GM12878 (cell line): ENCODE measurements around the gene PPP3CB. TPM values are rescaled to one million over a fixed set of nuclear protein-coding genes. Genes with fewer than 3 reads are reported as not detected.
A peak's percentile ranks its signal among the peaks of the same experiment; 100 is the strongest.

Source experiments
- ATF7 ChIP-seq: fragments of 450-650 bp; IDR thresholded peaks from 2 replicates; pipeline ENCODE4 v1.6.1; 2016; ENCODE audit warnings: low read depth, mild to moderate bottlenecking
- BHLHE40 ChIP-seq, 2 experiments: fragments of 450-650 bp in 1 of 2; IDR thresholded peaks; 2 replicates each; pipeline ENCODE4 v1.6.1; 2011 to 2017; ENCODE audit warnings: low read depth in 2 of 2, borderline replicate concordance in 1 of 2, improper control_type of control experiment in 1 of 2, low read length in 1 of 2, mild to moderate bottlenecking in 1 of 2
- CBX3 ChIP-seq: fragments of 200-600 bp; sonication (generic); IDR thresholded peaks from 2 replicates; pipeline ENCODE4 v1.6.1; 2016; ENCODE audit warnings: low read depth, borderline replicate concordance
- CHD4 ChIP-seq: fragments of 200-600 bp; sonication (generic); IDR thresholded peaks from 2 replicates; pipeline ENCODE4 v1.6.1; 2016; ENCODE audit warnings: mild to moderate bottlenecking
- FOXM1 ChIP-seq: IDR thresholded peaks from 2 replicates; pipeline ENCODE4 v1.6.1; 2012; ENCODE audit warnings: low read depth, mild to moderate bottlenecking, inconsistent platforms, low read length, moderate library complexity
- HCFC1 ChIP-seq: fragments of 150-350 bp; IDR thresholded peaks from 2 replicates; pipeline ENCODE4 v1.6.1; 2014; ENCODE audit warnings: low read length
- HDGF ChIP-seq: fragments of 450-650 bp; IDR thresholded peaks from 2 replicates; pipeline ENCODE4 v1.6.1; 2016; ENCODE audit warnings: antibody characterized with exemption
- JUND ChIP-seq: IDR thresholded peaks from 2 replicates; pipeline ENCODE4 v1.6.1; 2012; ENCODE audit warnings: low read depth, mild to moderate bottlenecking, low read length, improper control_type of control experiment, moderate library complexity
- MTA2 ChIP-seq: fragments of 450-650 bp; IDR thresholded peaks from 2 replicates; pipeline ENCODE4 v1.6.1; 2016; ENCODE audit warnings: low read depth, mild to moderate bottlenecking, moderate library complexity
- MYB ChIP-seq: fragments of 150-350 bp; IDR thresholded peaks from 2 replicates; pipeline ENCODE4 v1.6.1; 2014; ENCODE audit warnings: mild to moderate bottlenecking, low read depth, low read length, borderline replicate concordance
- NFIC ChIP-seq: IDR thresholded peaks from 2 replicates; pipeline ENCODE4 v1.6.1; 2012; ENCODE audit warnings: low read depth, mild to moderate bottlenecking, inconsistent platforms, low read length, moderate library complexity
- NR2C1 ChIP-seq: fragments of 450-650 bp; IDR thresholded peaks from 2 replicates; pipeline ENCODE4 v1.6.1; 2017; ENCODE audit warnings: antibody characterized with exemption, mild to moderate bottlenecking, moderate library complexity
- POLR2AphosphoS5 ChIP-seq: IDR thresholded peaks from 2 replicates; pipeline ENCODE4 v1.6.1; 2011; ENCODE audit warnings: mild to moderate bottlenecking, low read length, inconsistent platforms
- RB1 ChIP-seq: fragments of 450-650 bp; formaldehyde crosslinking; IDR thresholded peaks from 2 replicates; pipeline ENCODE4 v1.6.1; 2017; ENCODE audit warnings: mild to moderate bottlenecking, borderline replicate concordance
- SIX5 ChIP-seq: IDR thresholded peaks from 2 replicates; pipeline ENCODE4 v1.6.1; 2011; ENCODE audit warnings: mild to moderate bottlenecking, low read depth, low read length, moderate library complexity; ENCODE audit not compliant: severe bottlenecking
- ZSCAN29 ChIP-seq: fragments of 450-650 bp; IDR thresholded peaks from 2 replicates; pipeline ENCODE4 v1.6.1; 2017; ENCODE audit warnings: mild to moderate bottlenecking, moderate library complexity
- polyA plus RNA-seq, 11 experiments: library from polyadenylated mRNA; depleted of rRNA in 4 of 11; unstranded in 6 of 11; stranded (reverse) in 5 of 11; fragments of >200 nt; fragmentation: Nextera tagmentation in 4 of 11; fragmentation: Illumina TruSeq in 1 of 11; extraction: Ambion mirVana in 4 of 11; extraction: Trizol in 1 of 11; gene quantifications; 1 replicate in 1 of 11; 2 replicates in 10 of 11; pipeline versions ENCODE4 v1.2.1 to v1.2.3, GENCODE V29; 2011 to 2016; ENCODE audit warnings: inconsistent platforms in 2 of 11, missing spikeins in 2 of 11, low read depth in 1 of 11
- total RNA-seq, 4 experiments: library from RNA; depleted of rRNA in 3 of 4; stranded (reverse); fragments of >200 nt in 3 of 4; fragmentation: Illumina TruSeq in 1 of 4; extraction: Trizol in 1 of 4; gene quantifications; 2 replicates each; pipeline versions ENCODE4 v1.2.1 to v1.2.3, GENCODE V29; 2013 to 2021
- TF ChIP-seq, protein P1 (sequence below): IDR thresholded peaks from 2 replicates; pipeline ENCODE4 v1.6.1; 2012; ENCODE audit warnings: low read depth, low read length, improper control_type of control experiment
- TF ChIP-seq, protein P2 (sequence below): IDR thresholded peaks from 2 replicates; pipeline ENCODE4 v1.6.1; 2012; ENCODE audit warnings: mild to moderate bottlenecking, low read depth, low read length
- TF ChIP-seq, protein P3 (sequence below): IDR thresholded peaks from 2 replicates; pipeline ENCODE4 v1.6.1; 2011; ENCODE audit warnings: borderline replicate concordance, low read depth, mild to moderate bottlenecking, moderate library complexity, mixed read lengths, low read length; ENCODE audit not compliant: insufficient read depth; ENCODE audit errors: extremely low read length
- TF ChIP-seq, protein P4 (sequence below): fragments of 450-650 bp; formaldehyde crosslinking; IDR thresholded peaks from 2 replicates; pipeline ENCODE4 v1.4.0; 2022; ENCODE audit warnings: mild to moderate bottlenecking, moderate library complexity
- TF ChIP-seq, protein P5 (sequence below): IDR thresholded peaks from 2 replicates; pipeline ENCODE4 v1.6.1; 2011; ENCODE audit warnings: low read depth, mild to moderate bottlenecking, low read length, moderate library complexity, borderline replicate concordance; ENCODE audit errors: extremely low read depth

PPP3CB gene
- total and polyA plus RNA-seq, 10 of the 15 experiments (the other 5 are each of a cell fraction or from before 2014, with no cell fraction given) = 11.4 to 46.4 (median 19.3) TPM

DNA sequence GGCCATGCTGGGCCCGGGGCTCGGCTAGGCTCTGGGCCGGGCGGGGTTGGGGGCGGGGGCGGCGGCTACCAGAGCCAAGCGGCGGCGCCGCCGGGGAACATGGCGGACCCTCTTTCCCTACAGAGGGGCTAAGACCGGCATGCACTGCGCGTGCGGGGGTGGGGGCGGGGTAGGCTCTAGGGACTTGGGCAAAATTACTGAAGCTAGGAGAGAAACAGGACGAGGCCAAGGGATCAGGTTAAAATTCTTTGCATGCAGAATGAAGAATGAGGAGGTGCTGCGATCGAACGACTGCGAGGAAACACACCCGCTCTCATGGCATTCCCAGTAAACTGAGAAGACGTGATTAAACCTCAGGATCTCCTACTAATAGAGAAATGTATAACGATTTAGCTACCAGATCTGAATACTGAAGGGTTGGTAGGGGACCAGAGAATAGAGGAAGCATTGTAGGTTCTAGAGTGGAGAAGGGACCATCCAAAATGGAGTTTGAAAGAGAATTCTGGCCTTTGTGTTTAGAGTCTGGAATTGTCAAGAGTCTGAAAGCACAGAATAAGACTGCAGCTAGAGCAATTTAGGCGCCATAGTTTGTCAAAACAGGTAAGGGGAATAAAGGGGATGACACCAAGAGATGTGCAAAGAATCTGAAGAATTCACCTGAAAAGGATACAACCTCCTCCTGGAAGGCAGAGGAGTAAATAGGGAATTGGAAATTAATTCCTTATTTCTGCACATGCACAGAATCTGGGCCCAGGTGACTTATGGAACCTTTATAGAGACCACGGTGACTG is at the start of gene PPP3CB (continued):
- TF ChIP-seq, protein P1, sequence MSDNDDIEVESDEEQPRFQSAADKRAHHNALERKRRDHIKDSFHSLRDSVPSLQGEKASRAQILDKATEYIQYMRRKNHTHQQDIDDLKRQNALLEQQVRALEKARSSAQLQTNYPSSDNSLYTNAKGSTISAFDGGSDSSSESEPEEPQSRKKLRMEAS = no peak
- TF ChIP-seq, protein P2, sequence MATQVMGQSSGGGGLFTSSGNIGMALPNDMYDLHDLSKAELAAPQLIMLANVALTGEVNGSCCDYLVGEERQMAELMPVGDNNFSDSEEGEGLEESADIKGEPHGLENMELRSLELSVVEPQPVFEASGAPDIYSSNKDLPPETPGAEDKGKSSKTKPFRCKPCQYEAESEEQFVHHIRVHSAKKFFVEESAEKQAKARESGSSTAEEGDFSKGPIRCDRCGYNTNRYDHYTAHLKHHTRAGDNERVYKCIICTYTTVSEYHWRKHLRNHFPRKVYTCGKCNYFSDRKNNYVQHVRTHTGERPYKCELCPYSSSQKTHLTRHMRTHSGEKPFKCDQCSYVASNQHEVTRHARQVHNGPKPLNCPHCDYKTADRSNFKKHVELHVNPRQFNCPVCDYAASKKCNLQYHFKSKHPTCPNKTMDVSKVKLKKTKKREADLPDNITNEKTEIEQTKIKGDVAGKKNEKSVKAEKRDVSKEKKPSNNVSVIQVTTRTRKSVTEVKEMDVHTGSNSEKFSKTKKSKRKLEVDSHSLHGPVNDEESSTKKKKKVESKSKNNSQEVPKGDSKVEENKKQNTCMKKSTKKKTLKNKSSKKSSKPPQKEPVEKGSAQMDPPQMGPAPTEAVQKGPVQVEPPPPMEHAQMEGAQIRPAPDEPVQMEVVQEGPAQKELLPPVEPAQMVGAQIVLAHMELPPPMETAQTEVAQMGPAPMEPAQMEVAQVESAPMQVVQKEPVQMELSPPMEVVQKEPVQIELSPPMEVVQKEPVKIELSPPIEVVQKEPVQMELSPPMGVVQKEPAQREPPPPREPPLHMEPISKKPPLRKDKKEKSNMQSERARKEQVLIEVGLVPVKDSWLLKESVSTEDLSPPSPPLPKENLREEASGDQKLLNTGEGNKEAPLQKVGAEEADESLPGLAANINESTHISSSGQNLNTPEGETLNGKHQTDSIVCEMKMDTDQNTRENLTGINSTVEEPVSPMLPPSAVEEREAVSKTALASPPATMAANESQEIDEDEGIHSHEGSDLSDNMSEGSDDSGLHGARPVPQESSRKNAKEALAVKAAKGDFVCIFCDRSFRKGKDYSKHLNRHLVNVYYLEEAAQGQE = no peak
- peak; percentile 43 for TF ChIP-seq SIX5
- no peak for TF ChIP-seq NFIC
- TF ChIP-seq JUND = no peak
- no peak for TF ChIP-seq CBX3
- TF ChIP-seq MTA2 = no peak
- no peak for TF ChIP-seq POLR2AphosphoS5
- peak; percentile 58 for TF ChIP-seq HCFC1
- TF ChIP-seq ATF7 = peak; percentile 30; the same call in 1 of the 2 replicates
- TF ChIP-seq, protein P3, sequence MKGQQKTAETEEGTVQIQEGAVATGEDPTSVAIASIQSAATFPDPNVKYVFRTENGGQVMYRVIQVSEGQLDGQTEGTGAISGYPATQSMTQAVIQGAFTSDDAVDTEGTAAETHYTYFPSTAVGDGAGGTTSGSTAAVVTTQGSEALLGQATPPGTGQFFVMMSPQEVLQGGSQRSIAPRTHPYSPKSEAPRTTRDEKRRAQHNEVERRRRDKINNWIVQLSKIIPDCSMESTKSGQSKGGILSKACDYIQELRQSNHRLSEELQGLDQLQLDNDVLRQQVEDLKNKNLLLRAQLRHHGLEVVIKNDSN = no peak
- no peak for TF ChIP-seq CHD4
- no peak for TF ChIP-seq NR2C1
- no peak for TF ChIP-seq MYB
- TF ChIP-seq, protein P4, sequence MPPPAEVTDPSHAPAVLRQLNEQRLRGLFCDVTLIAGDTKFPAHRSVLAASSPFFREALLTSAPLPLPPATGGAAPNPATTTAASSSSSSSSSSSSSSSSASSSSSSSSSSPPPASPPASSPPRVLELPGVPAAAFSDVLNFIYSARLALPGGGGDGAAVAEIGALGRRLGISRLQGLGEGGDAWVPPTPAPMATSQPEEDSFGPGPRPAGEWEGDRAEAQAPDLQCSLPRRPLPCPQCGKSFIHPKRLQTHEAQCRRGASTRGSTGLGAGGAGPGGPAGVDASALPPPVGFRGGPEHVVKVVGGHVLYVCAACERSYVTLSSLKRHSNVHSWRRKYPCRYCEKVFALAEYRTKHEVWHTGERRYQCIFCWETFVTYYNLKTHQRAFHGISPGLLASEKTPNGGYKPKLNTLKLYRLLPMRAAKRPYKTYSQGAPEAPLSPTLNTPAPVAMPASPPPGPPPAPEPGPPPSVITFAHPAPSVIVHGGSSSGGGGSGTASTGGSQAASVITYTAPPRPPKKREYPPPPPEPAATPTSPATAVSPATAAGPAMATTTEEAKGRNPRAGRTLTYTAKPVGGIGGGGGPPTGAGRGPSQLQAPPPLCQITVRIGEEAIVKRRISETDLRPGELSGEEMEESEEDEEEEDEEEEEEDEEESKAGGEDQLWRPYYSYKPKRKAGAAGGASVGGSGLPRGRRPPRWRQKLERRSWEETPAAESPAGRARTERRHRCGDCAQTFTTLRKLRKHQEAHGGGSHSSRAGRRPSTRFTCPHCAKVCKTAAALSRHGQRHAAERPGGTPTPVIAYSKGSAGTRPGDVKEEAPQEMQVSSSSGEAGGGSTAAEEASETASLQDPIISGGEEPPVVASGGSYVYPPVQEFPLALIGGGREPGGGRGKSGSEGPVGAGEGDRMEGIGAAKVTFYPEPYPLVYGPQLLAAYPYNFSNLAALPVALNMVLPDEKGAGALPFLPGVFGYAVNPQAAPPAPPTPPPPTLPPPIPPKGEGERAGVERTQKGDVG = no peak
- TF ChIP-seq, protein P5, sequence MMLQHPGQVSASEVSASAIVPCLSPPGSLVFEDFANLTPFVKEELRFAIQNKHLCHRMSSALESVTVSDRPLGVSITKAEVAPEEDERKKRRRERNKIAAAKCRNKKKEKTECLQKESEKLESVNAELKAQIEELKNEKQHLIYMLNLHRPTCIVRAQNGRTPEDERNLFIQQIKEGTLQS = no peak
- no peak for TF ChIP-seq HDGF
- no peak; the same call in 1 of the 2 replicates for TF ChIP-seq RB1
- peak in 1 of 2 experiments; percentile 9; a peak in 1 of 4 replicates for TF ChIP-seq BHLHE40 (IDR thresholded peaks at IDR 0.05; ENCODE audit: borderline replicate concordance in 1 of 2, low read depth in 2 of 2, low read length in 1 of 2)
- no peak for TF ChIP-seq ZSCAN29
- peak; percentile 31; the same call in 1 of the 2 replicates for TF ChIP-seq FOXM1
